Skin epidermis (tissue), 12 donors: ENCODE results near the gene LEMD3.
A peak's percentile ranks its signal among the peaks of the same experiment; 100 is the strongest.

Source experiments
- H3K27ac ChIP-seq, 21 experiments: fragments of 200-600 bp; sonication (generic) in 11 of 21; one replicate each; pipeline ENCODE4 v1.5.0; 2020; ENCODE audit warnings: mild to moderate bottlenecking in 3 of 21, inconsistent platforms in 2 of 21, moderate library complexity in 2 of 21
- H3K4me3 ChIP-seq, 7 experiments: fragments of 200-600 bp; sonication (generic) in 2 of 7; one replicate each; pipeline ENCODE4 v1.5.0; 2020; ENCODE audit warnings: inconsistent platforms in 2 of 7, mild to moderate bottlenecking in 2 of 7, moderate library complexity in 1 of 7

LEMD3 gene

GRCh38 chr12:65164774-65165173 lies 4.6 kb upstream of the LEMD3 start:
- no peak overlapping the region for H3K4me3 ChIP-seq
- no peak overlapping the region for H3K27ac ChIP-seq

- Histone ChIP-seq H3K4me3 (peak overlapping the region; percentile 88 to 99 (median 96)), H3K27ac (peak overlapping the region in 20 of 21 experiments; percentile 85 to 99 (median 95))
Observed at GRCh38 chr12:65168681-65169319, 583 bp upstream of the LEMD3 start.

- peak overlapping the region; percentile 88 to 99 (median 96) for H3K4me3 ChIP-seq
Observed at GRCh38 chr12:65170209-65170881, 962 bp downstream of the LEMD3 start.

GRCh38 chr12:65171073-65171472 lies 1.7 kb downstream of the LEMD3 start:
- peak overlapping the region in 2 of 21 experiments; percentile 97 to 98 for H3K27ac ChIP-seq

More at GRCh38 chr12:65170209-65170881, 962 bp downstream of the LEMD3 start:
- peak overlapping the region; percentile 85 to 99 (median 95) for H3K27ac ChIP-seq

GRCh38 chr12:65171870-65172269 lies 2.5 kb downstream of the LEMD3 start:
- Histone ChIP-seq H3K4me3 (peak overlapping the region in 4 of 7 experiments; percentile 7 to 99 (median 90)), H3K27ac (no peak overlapping the region)

More at GRCh38 chr12:65171073-65171472, 1.7 kb downstream of the LEMD3 start:
- peak overlapping the region; percentile 88 to 99 (median 96) for H3K4me3 ChIP-seq

GRCh38 chr12:65175385-65175784 lies 6.0 kb downstream of the LEMD3 start:
- H3K4me3 ChIP-seq = no peak overlapping the region

GRCh38 chr12:65182012-65182739 lies 12.8 kb downstream of the LEMD3 start:
- Histone ChIP-seq H3K4me3 (no peak overlapping the region), H3K27ac (no peak overlapping the region)

More at GRCh38 chr12:65175385-65175784, 6.0 kb downstream of the LEMD3 start:
- no peak overlapping the region for H3K27ac ChIP-seq

- no peak overlapping the region for H3K4me3 ChIP-seq
- no peak overlapping the region for H3K27ac ChIP-seq
Observed at GRCh38 chr12:65184176-65184857, 14.9 kb downstream of the LEMD3 start.

GRCh38 chr12:65184858-65185229 lies 15.5 kb downstream of the LEMD3 start:
- no peak overlapping the region for H3K27ac ChIP-seq
- H3K4me3 ChIP-seq = no peak overlapping the region

GRCh38 chr12:65187665-65188064 lies 18.3 kb downstream of the LEMD3 start:
- Histone ChIP-seq H3K27ac (no peak overlapping the region), H3K4me3 (no peak overlapping the region)

- H3K4me3 ChIP-seq = no peak overlapping the region
- H3K27ac ChIP-seq = no peak overlapping the region
Observed at GRCh38 chr12:65188179-65188701, 18.9 kb downstream of the LEMD3 start.

GRCh38 chr12:65189028-65189718 lies 19.8 kb downstream of the LEMD3 start:
- H3K4me3 ChIP-seq = no peak overlapping the region
- no peak overlapping the region for H3K27ac ChIP-seq

GRCh38 chr12:65192963-65193516 lies 23.7 kb downstream of the LEMD3 start:
- Histone ChIP-seq H3K27ac (no peak overlapping the region), H3K4me3 (no peak overlapping the region)

- no peak overlapping the region for H3K27ac ChIP-seq
Observed at GRCh38 chr12:65194949-65195348, 25.6 kb downstream of the LEMD3 start.

GRCh38 chr12:65195387-65196055 lies 26.1 kb downstream of the LEMD3 start:
- Histone ChIP-seq H3K27ac (no peak overlapping the region), H3K4me3 (no peak overlapping the region)

More at GRCh38 chr12:65194949-65195348, 25.6 kb downstream of the LEMD3 start:
- no peak overlapping the region for H3K4me3 ChIP-seq

GRCh38 chr12:65196762-65197567 lies 27.6 kb downstream of the LEMD3 start:
- Histone ChIP-seq H3K4me3 (no peak overlapping the region), H3K27ac (no peak overlapping the region)

- H3K27ac ChIP-seq = no peak overlapping the region
Observed at GRCh38 chr12:65199604-65200003, 30.2 kb downstream of the LEMD3 start.

More at GRCh38 chr12:65199604-65200003, 30.2 kb downstream of the LEMD3 start:
- H3K4me3 ChIP-seq = no peak overlapping the region
